ENCODE measurements around the gene ITPR2.
"Not testable (repeated sequence)": the region's sequence is repeated elsewhere in the genome, so short reads cannot be mapped to it uniquely, and the experiment has no call there.

Gene ITPR2

DNA sequence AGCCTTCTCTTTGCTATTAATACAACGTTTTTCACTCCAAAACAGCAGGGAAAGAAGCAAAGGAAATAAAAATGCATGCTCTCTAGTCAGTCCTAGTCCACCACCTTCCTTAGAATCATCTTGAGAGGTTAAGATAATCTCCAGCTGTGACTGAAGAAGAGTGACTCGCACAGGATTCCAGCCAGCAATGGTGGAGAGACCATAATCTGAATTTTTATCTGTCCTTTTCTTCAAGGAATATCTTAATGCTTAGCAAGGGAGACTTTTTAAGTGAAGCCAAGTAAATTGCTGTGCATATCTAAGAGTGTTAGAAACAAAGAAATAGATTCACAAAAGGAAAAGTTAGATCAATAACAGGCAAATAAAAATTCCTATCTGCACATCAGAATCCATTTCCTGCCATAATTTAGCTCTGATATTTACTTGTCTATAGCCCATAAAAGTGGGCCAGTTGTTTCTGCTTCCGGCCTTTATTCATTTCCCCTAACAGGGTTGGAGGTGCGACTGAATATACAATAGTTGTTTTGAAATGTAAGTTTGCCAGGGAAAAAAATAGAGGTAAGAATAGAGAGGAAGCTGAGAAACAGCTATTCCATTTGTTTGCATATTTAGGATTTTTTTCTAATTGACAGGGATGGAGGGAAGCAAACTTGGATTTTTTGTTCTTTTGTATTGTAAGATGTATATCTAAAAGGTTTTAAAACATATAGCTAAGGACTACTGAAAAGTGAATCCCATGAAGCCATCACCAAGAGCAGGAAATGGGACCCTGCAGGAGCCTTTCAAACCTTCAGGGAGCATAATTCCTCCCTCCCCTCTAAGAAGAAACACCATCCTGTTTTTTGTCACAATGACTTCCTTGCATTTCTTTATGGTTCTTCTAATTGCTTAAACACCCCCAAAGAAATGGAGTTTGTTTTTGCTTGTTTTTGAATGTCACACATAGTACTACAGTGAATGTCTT lies 154.0 kb downstream of the ITPR2 start:
- DNase-seq (ENCODE audit: low spot score), result no peak

DNA sequence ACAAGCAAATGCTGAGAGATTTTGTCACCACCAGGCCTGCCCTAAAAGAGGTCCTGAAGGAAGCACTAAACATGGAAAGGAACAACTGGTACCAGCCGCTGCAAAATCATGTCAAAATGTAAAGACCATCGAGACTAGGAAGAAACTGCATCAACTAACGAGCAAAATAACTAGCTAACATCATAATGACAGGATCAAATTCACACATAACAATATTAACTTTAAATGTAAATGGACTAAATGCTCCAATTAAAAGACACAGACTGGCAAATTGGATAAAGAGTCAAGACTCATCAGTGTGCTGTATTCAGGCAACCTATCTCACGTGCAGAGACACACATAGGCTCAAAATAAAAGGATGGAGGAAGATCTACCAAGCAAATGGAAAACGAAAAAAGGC lies 161.5 kb downstream of the ITPR2 start:
- not testable (repeated sequence) for DNase-seq (ENCODE audit: low spot score)

- no peak for DNase-seq (ENCODE audit: low spot score)
Measured at GRCh38 chr12:26668847-26669246, 164.1 kb downstream of the ITPR2 start.

GRCh38 chr12:26668230-26668629 lies 164.8 kb downstream of the ITPR2 start:
- peak; percentile 50 for DNase-seq (ENCODE audit: low spot score)

GRCh38 chr12:26666286-26666685 lies 166.7 kb downstream of the ITPR2 start:
- no peak for DNase-seq (ENCODE audit: low spot score)

- DNase-seq (ENCODE audit: low spot score), result no peak
Measured at GRCh38 chr12:26661399-26661798, 171.6 kb downstream of the ITPR2 start.

DNA sequence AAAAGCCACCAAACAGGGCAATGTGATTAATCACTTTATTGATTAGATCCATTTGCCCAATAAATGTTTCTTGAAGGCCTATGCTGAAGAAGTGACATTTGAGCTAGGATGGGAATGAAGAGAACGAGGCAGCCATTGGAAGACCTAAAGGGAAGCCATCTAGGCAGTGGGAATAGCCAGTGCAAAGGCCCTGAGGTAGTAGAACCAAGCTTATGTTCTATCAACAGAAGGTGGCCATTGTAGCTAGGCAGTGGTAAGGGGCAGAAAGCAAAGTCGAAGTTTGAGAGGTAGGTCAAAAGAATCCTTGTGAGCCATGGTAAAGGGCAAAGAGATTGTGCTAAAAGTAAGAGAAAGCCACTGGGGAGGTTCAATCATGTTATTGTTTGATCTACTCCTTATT lies 173.1 kb downstream of the ITPR2 start:
- DNase-seq (ENCODE audit: low spot score), result no peak

GRCh38 chr12:26658991-26659390 lies 174.0 kb downstream of the ITPR2 start:
- DNase-seq (ENCODE audit: low spot score), result no peak

DNA sequence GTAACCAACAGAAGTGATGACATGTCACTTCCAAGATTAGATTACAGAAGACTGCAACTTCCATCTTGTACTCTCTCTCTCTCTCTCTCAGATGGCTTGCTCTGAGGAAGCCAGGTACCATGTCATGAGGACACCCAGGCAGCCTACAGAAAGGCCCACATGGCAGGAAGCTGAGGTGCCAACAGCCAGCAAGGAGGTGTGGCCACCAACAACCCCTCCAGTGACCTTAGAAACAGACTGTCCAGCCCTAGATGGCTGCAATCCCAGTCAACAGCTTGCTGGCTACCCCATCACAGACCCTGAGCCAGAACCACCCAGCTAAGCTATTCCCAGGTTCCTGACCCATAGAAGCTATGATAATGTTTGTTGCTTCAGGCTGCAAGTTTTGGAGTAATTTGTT lies 178.4 kb downstream of the ITPR2 start:
- DNase-seq (ENCODE audit: low spot score), result no peak

DNA sequence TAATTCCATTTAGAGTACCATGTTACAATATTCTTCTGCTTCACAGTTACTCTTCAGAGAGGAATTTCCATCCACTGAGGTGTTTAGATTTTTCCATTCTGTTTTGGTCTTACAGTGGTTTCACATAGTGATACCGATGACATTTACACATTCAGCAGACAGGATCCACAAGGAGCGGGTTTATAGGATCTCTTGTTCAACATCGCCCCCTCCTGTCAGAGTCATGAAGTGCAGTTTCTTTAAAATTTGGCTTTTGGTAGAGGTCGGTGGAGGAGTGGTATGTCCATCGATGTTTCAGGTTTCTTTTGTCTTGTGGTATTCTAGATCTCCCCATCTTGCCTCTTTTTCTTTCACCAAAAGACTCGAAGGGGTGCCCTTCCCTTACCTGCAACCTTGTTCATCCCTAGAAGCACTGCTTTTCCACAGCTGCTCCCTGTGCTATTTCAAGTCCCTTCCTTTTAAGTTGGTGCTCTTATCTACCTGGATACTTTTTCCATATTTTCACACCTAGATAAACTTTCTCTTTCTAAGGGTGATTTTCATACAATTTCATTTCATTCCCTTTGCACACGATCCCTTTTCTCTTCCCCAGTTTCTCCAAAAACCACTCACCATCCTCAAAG lies 181.3 kb downstream of the ITPR2 start:
- DNase-seq (ENCODE audit: low spot score), result peak; percentile 66

DNA sequence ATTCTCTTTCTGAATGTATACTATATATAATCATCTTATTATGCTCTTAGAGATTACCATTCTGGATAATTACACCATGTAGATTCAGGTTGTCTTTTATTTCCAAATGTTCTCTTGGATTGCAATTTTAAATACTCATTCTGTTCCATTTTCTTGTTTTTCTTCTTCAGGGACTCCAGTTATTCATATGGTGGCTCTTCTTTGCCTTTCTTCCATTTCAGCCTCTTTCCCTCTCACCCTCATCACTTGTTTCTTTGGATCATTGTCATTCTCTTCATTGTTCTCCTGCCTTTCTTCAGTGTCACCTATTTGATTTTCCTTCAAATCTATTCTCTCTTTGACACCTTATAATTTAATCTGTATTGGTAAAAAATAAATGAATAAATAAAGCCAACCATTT lies 182.0 kb downstream of the ITPR2 start:
- no peak for DNase-seq (ENCODE audit: low spot score)

GRCh38 chr12:26648999-26649398 lies 184.0 kb downstream of the ITPR2 start:
- DNase-seq (ENCODE audit: low spot score), result no peak

DNA sequence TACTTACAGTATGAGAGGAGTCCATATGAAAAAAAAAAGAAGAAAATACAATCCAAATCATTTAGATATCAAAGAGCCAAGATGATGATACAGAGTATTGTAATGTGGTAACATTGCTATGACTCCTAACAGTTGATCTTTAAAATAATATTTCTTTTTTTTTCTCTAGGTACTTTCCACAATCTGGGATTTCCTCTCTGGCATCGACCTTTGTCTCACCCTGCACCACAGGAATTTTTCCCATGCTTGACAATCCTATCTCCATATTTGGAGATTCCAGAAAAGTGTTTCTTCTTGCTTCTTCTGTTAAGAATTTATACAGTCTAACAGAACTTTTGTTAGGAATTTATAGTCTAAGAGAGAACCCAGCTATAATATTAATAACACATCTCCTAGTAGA lies 184.4 kb downstream of the ITPR2 start:
- DNase-seq (ENCODE audit: low spot score), result no peak

DNA sequence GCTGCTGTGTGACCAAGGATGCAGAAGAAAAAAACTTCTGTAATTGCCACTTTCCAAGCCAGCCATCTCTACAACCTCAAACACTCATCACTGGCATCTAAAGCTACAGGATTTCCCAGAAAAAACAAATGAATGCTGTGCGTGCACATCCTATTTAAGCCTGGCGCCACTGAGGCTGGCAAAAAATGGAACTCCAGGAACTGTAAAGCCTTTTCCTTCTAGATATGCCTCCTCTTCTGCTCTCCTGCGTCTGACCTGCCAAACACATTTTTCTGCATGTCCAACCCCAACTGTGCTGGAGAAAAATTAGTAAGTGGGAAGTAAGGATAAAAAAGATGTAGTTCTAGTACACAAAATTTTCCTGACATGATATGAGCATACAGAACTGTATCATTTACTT lies 184.9 kb downstream of the ITPR2 start:
- DNase-seq (ENCODE audit: low spot score), result no peak

DNA sequence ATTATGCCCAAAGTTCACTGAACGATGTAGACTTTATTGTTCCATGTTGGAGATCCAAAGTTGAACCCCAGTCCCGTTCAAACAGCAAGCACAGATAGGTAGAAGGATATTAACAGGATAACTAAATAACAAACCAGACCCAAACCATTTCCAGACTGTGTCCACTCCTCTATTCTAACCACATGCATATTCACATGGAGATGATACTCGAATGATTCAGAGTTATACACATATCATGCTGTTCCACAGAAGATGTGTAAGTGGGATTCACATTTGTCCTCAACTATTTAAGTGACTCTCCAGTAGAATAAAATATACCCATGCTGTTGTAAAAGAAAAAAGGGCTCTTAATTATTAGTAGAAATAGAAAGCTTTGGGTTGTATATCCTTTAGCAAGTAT lies 185.9 kb downstream of the ITPR2 start:
- DNase-seq (ENCODE audit: low spot score), result no peak

DNA sequence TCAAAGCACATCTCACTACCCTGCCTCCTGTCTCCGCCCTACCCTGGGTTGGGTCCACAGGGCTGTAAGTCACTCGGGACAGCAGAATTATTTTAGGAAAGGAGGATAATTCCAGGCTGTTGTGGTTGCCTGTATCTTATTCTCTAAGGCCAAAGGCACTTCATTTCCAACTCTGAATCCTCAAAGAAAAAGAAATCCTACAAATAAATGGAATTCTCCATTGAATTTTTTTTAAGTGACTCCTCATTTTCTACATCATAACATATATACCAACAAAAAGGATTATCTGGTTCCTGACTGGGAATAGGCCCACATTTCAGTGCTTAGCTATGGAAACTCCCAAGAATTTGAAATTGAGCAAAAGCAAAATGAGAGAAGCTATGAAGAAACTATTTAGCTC lies 186.4 kb downstream of the ITPR2 start:
- DNase-seq (ENCODE audit: low spot score), result no peak

DNA sequence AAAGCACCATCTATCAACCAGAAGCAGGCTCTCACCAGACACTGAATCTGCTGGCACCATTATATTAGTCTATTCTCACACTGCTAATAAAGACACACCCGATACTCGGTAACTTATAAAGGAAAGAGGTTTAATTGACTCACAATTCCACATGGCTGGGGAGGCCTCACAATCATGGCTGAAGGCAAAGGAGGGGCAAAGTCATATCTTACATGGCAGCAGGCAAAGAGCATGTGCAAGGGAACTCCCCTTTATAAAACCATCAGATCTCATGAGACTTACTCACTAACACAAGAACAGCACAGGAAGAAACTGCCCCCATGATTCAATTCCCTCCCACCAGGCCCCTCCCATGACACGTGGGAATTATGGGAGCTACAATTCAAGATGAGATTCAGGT lies 188.6 kb downstream of the ITPR2 start:
- DNase-seq (ENCODE audit: low spot score), result not testable (repeated sequence)

GRCh38 chr12:26643532-26644315 lies 189.3 kb downstream of the ITPR2 start:
- DNase-seq (ENCODE audit: low spot score), result no peak

GRCh38 chr12:26642361-26642760 lies 190.6 kb downstream of the ITPR2 start:
- no peak for DNase-seq (ENCODE audit: low spot score)

- DNase-seq (ENCODE audit: low spot score), result no peak
Measured at GRCh38 chr12:26636710-26637328, 196.2 kb downstream of the ITPR2 start.

- no peak for DNase-seq (ENCODE audit: low spot score)
Measured at GRCh38 chr12:26633591-26634210, 199.3 kb downstream of the ITPR2 start.

Measured in SK-N-DZ (cell line).